Forelimb muscle (tissue), 1 donor: Measurements from ENCODE around the gene SHANK3. TPM values are rescaled to one million over a fixed set of nuclear protein-coding genes. Genes with fewer than 3 reads are reported as not detected.

Experiments
- DNase-seq: peaks from one replicate; pipeline ENCODE4 v3.0.0-alpha.2; 2013; ENCODE audit warnings: low read depth
- polyA plus RNA-seq: library from polyadenylated mRNA; unstranded; fragments of 120-200 nt; gene quantifications from one replicate; pipeline ENCODE4 v1.2.1, GENCODE V29; 2013; ENCODE audit not compliant: insufficient read length

SHANK3 gene
- polyA plus RNA-seq, 1 donor: 17.8 TPM

- DNase-seq: no peak
These were observed 26.6 kb downstream of the SHANK3 start for GRCh38 chr22:50699001-50699755.

- DNase-seq: no peak
These were observed 27.2 kb downstream of the SHANK3 start for GRCh38 chr22:50699756-50700386.

- DNase-seq: no peak
These were observed 27.9 kb downstream of the SHANK3 start for GRCh38 chr22:50700387-50701075.

GRCh38 chr22:50701076-50701419, 28.4 kb downstream of the SHANK3 start:
- no peak for DNase-seq

GRCh38 chr22:50701428-50702154, 29.0 kb downstream of the SHANK3 start:
- DNase-seq: no peak

- DNase-seq: no peak
These were observed 29.6 kb downstream of the SHANK3 start for GRCh38 chr22:50702261-50702671.

GRCh38 chr22:50702821-50703725, 30.4 kb downstream of the SHANK3 start:
- no peak for DNase-seq

- no peak for DNase-seq
These were observed 31.3 kb downstream of the SHANK3 start for GRCh38 chr22:50703726-50704509.

GRCh38 chr22:50704510-50705218, 32.0 kb downstream of the SHANK3 start:
- no peak for DNase-seq

- peak; percentile 14 for DNase-seq
These were observed 32.6 kb downstream of the SHANK3 start for GRCh38 chr22:50705219-50705691.

GRCh38 chr22:50705851-50706351, 33.3 kb downstream of the SHANK3 start:
- no peak for DNase-seq

- no peak for DNase-seq
These were observed 34.0 kb downstream of the SHANK3 start for GRCh38 chr22:50706481-50707125.

- no peak for DNase-seq
These were observed 35.9 kb downstream of the SHANK3 start for GRCh38 chr22:50708474-50708873.

GRCh38 chr22:50708996-50709395, 36.4 kb downstream of the SHANK3 start:
- no peak for DNase-seq

GRCh38 chr22:50710221-50710620, 37.6 kb downstream of the SHANK3 start:
- no peak for DNase-seq

GRCh38 chr22:50710886-50711285, 38.3 kb downstream of the SHANK3 start:
- no peak for DNase-seq

GRCh38 chr22:50711446-50712340, 39.1 kb downstream of the SHANK3 start:
- no peak for DNase-seq
